Right renal pelvis (tissue), 4 donors: Measurements from ENCODE around the gene HOPX. TPM values are rescaled to one million over a fixed set of nuclear protein-coding genes. Genes with fewer than 3 reads are reported as not detected.
"Not testable (repeated sequence)": the region's sequence is repeated elsewhere in the genome, so short reads cannot be mapped to it uniquely, and the experiment has no call there.

Experiments
- DNase-seq, 4 donors: peaks; one replicate each; pipeline ENCODE4 v3.0.0-alpha.2; 2013; ENCODE audit warnings: low read depth in 4 of 4, low spot score in 3 of 4, missing footprints in 1 of 4
- polyA plus RNA-seq, 4 donors: library from polyadenylated mRNA; unstranded; fragments of 120-200 nt; gene quantifications; one replicate each; pipeline ENCODE4 v1.2.1, GENCODE V29; 2013; ENCODE audit not compliant: insufficient read length in 4 of 4

HOPX gene
- polyA plus RNA-seq, 4 donors: 13.6 to 18.7 (median 17.1) TPM

DNA sequence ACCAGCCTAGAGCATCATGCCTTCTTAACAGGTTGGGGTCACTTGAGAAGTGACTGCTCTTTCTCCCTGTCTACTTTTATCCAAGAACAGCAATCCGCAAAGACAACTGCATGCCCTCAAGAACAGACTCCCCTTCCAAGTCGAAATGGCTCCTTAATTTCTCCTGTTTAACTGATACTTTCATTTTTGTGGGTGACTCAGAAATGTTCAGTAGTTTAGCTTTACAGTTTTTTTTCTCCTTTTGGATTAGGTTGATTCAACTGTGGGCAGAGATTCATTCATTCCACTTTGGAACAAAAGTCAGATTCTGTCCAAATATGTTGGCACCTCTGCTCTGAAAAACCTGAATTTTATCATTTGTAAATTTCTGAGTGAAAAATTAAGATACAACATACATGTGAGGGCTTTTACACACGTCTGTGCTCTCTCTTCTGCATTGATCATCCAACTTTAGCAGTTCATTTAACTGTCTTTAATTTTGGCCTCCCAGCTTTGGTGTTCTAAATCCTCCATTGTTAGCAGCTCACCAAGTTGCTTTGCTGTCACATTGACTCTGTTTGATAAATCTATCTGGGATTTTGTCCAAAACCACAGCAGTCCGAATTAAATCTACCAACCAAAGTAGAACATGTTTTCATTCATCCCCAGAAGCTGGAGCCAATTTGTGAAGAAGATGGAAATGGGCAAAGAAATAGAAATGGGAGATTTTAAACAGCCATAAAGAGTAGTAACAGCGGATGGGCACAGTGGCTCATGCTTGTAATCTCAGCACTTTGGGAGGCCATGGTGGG lies 50.0 kb downstream of the HOPX start:
- DNase-seq: no peak

- no peak for DNase-seq
These were observed 52.5 kb downstream of the HOPX start for GRCh38 chr4:56628592-56628991.

DNA sequence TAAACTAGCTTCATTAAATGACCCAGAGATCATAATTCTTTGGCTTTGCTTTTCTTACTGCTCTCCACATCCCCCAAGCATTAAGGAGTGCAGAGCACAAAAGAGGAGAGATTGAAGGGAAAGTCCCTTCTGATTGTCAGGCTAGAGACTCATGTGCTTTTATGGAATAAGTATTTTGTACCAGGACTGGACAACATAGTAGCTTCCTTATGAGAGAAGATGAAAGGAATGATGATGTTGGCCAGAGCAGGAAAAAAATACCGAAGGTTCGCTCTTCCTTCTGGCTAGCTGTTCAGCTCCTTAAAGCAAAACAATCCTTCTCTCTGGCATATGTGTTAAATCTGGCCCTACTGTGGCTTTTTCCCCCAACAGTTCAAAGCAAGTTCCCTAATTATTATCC lies 53.1 kb downstream of the HOPX start:
- no peak for DNase-seq

DNA sequence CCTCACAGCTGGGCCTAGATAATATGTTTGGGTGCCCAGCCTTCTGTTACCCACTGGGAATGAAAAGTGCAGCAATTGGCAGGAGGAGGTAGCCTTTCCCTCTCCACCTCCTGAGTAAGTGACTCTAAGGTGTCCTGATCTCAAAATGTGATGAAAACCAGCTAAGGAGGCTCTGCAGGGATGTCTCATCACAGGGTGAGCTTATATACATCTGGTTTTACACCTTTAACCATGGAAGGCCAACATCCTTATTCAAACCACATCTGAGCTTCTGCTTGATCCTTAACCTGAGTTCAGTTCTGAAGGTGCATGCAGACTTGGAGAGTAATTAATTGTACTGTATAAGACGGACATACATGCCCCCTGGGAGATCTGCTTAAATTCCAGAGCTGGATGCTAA lies 53.7 kb downstream of the HOPX start:
- DNase-seq: no peak

DNA sequence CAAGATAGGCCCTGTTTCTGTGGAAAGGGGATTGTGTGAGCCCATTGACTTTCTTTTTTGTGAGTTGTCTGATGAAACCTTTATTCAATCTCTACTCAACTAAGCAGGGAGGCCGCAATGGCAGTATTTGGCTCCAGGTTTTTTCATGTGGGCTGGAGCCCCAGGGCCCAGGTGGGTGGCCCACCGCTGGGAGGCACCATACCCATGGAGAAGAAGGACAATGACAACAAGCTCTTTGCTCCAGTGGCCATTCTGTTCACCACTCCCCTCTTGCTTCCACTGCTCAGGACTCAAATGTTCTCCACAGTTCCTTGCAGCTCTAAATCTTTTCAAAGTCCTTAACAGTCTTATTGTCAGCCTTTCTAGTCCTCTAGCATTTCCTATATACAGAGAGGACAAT lies 54.1 kb downstream of the HOPX start:
- DNase-seq: no peak

DNA sequence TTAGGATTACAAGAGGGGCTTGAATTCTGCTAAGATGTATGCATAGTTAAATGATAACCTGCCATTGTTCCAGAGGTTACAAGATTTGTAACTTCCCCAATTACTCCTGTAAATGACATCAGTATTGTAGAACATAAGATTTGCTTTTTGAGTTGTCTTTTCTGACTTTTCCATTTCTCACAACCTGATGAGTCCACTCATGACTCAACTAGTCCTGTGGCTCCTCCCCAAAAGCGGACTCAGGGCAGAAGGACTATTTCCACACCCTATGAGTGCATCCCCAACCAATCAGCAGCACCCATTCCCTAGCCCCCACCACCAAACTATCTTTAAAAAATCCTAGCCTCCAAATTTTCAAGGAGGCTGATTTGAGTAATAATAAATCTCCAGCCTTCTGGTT lies 54.7 kb downstream of the HOPX start:
- DNase-seq: no peak

DNA sequence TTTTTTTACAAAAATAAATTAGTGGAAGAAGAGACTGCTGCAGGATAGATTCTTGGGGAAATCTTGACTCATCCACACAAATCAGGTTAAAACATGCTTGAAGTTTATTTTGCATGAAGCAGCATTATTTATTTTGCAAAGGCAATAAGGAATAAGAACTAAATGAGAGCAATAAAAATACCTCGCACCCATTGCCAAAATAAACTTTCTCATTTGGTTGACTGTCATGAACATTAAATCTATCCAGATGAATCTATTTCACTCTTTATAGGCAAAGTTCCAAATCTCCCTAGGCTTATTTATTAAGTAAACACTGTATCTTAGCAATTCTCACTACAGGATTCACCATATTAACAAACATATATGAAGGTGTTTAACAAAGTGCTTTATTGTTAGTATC lies 58.9 kb downstream of the HOPX start:
- DNase-seq: peak in 1 of 4 donors; percentile 22

DNA sequence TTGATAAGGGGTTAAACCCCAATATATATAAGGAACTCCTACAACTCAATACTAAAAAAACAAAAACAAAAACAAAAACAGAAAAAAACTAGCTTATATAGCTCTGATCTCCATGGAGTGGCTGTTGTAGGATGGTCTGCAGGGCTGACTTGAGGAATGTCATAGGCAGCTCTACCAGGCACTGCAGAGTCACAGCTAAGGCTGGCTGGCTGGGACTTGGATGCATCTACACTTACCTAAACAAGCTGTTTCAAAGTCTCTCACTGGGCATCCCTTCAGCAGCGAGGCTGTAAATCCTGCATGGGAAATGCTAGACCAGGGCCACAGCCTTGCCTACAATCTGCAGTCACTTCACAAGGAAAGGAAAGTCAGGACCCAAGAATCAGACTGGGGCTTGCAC lies 61.3 kb downstream of the HOPX start:
- DNase-seq: no peak

GRCh38 chr4:56619160-56619559 lies 61.9 kb downstream of the HOPX start:
- no peak for DNase-seq

DNA sequence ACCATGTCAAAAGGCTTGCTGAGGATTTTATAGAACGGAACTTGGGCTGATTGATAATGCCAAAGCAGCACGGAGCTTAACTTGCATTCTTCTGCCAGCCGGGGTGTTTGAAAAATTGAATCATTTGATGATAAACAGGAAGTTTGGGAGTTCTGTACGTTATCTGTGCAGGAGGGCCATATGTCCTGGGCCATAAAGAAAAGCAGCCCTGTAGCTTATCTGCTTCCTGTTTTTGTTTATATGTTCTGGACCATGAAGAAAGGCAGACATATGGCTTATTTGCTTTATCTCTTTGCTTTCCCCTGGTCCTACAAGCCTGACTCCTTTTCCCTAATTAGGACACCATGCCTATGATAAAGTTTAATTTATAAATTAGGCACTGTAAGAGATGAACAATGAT lies 62.4 kb downstream of the HOPX start:
- DNase-seq: no peak

GRCh38 chr4:56613101-56613862 lies 67.8 kb downstream of the HOPX start:
- no peak for DNase-seq

GRCh38 chr4:56612282-56612681 lies 68.8 kb downstream of the HOPX start:
- no peak for DNase-seq

DNA sequence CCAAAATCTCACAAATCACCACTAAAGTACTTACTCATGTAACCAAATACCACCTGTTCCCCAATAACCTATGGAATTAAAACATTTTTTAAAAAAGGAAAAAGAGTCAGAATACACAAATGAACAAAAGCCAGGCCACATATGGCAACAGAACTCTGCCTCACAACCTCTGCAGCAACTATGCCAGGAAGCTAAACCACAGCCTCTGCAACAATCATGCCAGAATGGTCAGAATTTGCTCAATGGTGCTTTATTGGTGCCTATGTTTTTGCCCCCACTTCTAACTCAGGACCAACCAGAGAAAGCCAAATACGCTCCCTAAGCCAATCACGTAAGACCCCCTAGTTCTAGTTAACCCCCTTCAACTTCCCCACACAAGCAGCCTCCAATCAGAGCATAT lies 69.6 kb downstream of the HOPX start:
- DNase-seq: no peak

GRCh38 chr4:56610170-56610569 lies 70.9 kb downstream of the HOPX start:
- not testable (repeated sequence) for DNase-seq

GRCh38 chr4:56607926-56608325 lies 73.2 kb downstream of the HOPX start:
- DNase-seq: no peak

- no peak for DNase-seq
These were observed 74.7 kb downstream of the HOPX start for GRCh38 chr4:56606385-56606784.

DNA sequence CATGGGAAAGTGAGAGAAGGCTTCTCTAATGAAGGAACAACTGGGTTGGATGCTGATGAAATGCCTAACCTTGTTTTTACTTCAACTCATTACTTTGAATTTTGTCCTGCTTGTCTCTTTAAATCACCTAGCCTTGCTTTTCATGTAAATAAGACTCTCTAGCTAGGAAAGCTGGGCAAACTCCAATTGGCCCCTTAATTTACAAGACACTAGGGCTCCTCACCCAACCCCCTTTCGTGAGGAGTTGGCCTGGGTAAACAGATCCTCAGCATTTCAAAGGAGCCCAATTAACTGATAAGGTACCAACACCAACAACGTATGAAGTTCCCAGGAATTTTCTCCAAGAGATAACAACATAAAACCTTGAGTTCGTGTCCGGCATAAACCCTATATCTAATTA lies 75.6 kb downstream of the HOPX start:
- not testable (repeated sequence) for DNase-seq

DNA sequence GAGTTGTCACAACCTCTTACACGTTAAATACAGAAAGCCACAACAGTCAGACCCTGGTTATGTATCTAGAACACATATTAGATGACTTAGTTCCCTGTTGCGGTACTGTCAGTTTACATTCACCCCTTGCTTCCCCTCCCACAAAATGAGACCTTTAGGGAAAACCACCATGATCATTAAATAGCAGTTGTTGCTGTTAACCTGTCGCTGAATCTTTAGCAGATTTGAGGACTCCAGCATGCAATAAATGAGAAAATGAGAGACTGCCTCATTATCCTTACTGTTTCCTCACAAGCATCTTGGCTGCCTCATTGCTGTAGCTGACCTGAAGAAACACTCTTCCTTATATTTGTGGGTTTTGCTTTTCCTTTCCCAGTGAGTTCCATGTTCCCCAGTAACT lies 77.8 kb downstream of the HOPX start:
- no peak for DNase-seq
